PC-9 (cell line): ENCODE data around the gene MGAT4A. TPM values are rescaled to one million over a fixed set of nuclear protein-coding genes. Genes with fewer than 3 reads are reported as not detected.

Experiments
- BruUV-seq: library from RNA; stranded (reverse); fragments of 400-500 nt; replicated peaks from 2 replicates; lab custom pipeline; 2021; lab: Mats Ljungman, UMichigan
- CTCF ChIA-PET: fragments of 300-600 bp; sonication (Branson Sonifier 250); formaldehyde crosslinking; loops from one replicate; lab custom pipeline; 2022; ENCODE audit warnings: antibody characterized with exemption; lab: Charles Lee
- POLR2A ChIA-PET: fragments of 300-600 bp; sonication (Branson Sonifier 250); formaldehyde crosslinking; loops from one replicate; lab custom pipeline; 2022; ENCODE audit warnings: antibody characterized with exemption; ENCODE audit not compliant: unreplicated experiment; lab: Charles Lee
- DNase-seq, 2 experiments: peaks; one replicate each; pipeline versions ENCODE4 v3.0.0 to v3.0.0-alpha.2; 2015 to 2022; ENCODE audit warnings: mixed read lengths in 1 of 2
- H2AFZ ChIP-seq: fragments of 200-600 bp; sonication (generic); 2 replicates; pipeline ENCODE4 v1.8.1; 2017; ENCODE audit warnings: antibody characterized with exemption
- H3F3A ChIP-seq: fragments of 200-600 bp; sonication (generic); 2 replicates; pipeline ENCODE4 v1.8.1; 2017; ENCODE audit warnings: antibody characterized with exemption, mild to moderate bottlenecking, low read depth; ENCODE audit not compliant: insufficient read depth
- H3K27ac ChIP-seq: fragments of 200-600 bp; sonication (generic); 2 replicates; pipeline ENCODE4 v1.6.1; 2016; ENCODE audit warnings: mixed run types
- H3K27me3 ChIP-seq: fragments of 200-600 bp; sonication (generic); 2 replicates; pipeline ENCODE4 v1.6.1; 2016; ENCODE audit warnings: low read depth, mixed run types; ENCODE audit not compliant: insufficient read depth
- H3K36me3 ChIP-seq: fragments of 200-600 bp; sonication (generic); 2 replicates; pipeline ENCODE4 v1.6.1; 2016; ENCODE audit warnings: low read depth, mixed run types
- H3K4me1 ChIP-seq: fragments of 200-600 bp; sonication (generic); replicated peaks from 2 replicates; pipeline ENCODE4 v1.6.1; 2016; ENCODE audit warnings: mixed run types; ENCODE audit not compliant: insufficient read depth
- H3K4me2 ChIP-seq: fragments of 200-600 bp; sonication (generic); 2 replicates; pipeline ENCODE4 v1.6.1; 2017; ENCODE audit warnings: mixed run types
- H3K4me3 ChIP-seq: fragments of 200-600 bp; sonication (generic); 2 replicates; pipeline ENCODE4 v1.6.1; 2016; ENCODE audit warnings: mixed run types
- H3K79me2 ChIP-seq: fragments of 200-600 bp; sonication (generic); 2 replicates; pipeline ENCODE4 v1.6.1; 2017; ENCODE audit warnings: low read depth, mixed run types
- H3K9me2 ChIP-seq: fragments of 200-600 bp; sonication (generic); 2 replicates; pipeline ENCODE4 v1.8.1; 2017; ENCODE audit warnings: mild to moderate bottlenecking; ENCODE audit not compliant: insufficient read depth
- H3K9me3 ChIP-seq: fragments of 200-600 bp; sonication (generic); 2 replicates; pipeline ENCODE4 v1.8.1; 2016; ENCODE audit warnings: low read depth; ENCODE audit not compliant: insufficient read depth
- H4K20me1 ChIP-seq: fragments of 200-600 bp; sonication (generic); 2 replicates; pipeline ENCODE4 v1.8.1; 2017; ENCODE audit not compliant: insufficient read depth
- EZH2 ChIP-seq: fragments of 200-600 bp; sonication (generic); IDR thresholded peaks from 2 replicates; pipeline ENCODE4 v1.8.0; 2017; ENCODE audit warnings: antibody characterized with exemption, low read depth
- intact Hi-C: fragments of 100-400 bp; cut with micrococcal nuclease; formaldehyde crosslinking; loops from one replicate; pipeline ENCODE4 v1.10.0; 2022; ENCODE audit not compliant: unreplicated experiment
- total RNA-seq: library from RNA; stranded (reverse); gene quantifications from 2 replicates; pipeline ENCODE4 v1.2.3, GENCODE V29; 2021
- TF ChIP-seq, protein P1 (sequence below): fragments of 200-600 bp; sonication (generic); conservative IDR thresholded peaks from 2 replicates; pipeline ENCODE4 v1.6.1; 2017; ENCODE audit warnings: mixed run types, antibody characterized with exemption, mild to moderate bottlenecking, moderate library complexity

MGAT4A gene
- total RNA-seq, 1 experiment from 2014 or later, result 12.9 TPM

GRCh38 chr2:98775146-98775986, 44.4 kb upstream of the MGAT4A start:
- Histone ChIP-seq H4K20me1 (no peaks in the 10 kb centered on the region), H3K27ac (no peak overlapping the region), H3K4me1 (peaks cover 11% of the 10 kb centered on the region), H3K9me3 (no peaks in the 10 kb centered on the region), H3K27me3 (no peaks in the 10 kb centered on the region), H3K79me2 (no peaks in the 10 kb centered on the region), H3F3A (peaks cover 8% of the 10 kb centered on the region; the same call in 1 of the 2 replicates), H3K36me3 (no peaks in the 10 kb centered on the region), H3K9me2 (no peaks in the 10 kb centered on the region), H2AFZ (no peak overlapping the region), H3K4me3 (no peak overlapping the region), H3K4me2 (no peak overlapping the region)
- intact Hi-C loops, result no loop called here
- ChIA-PET CTCF (no interaction called here), POLR2A (no interaction called here)
- no TSS peak for BruUV-seq
- TF ChIP-seq, protein P1, sequence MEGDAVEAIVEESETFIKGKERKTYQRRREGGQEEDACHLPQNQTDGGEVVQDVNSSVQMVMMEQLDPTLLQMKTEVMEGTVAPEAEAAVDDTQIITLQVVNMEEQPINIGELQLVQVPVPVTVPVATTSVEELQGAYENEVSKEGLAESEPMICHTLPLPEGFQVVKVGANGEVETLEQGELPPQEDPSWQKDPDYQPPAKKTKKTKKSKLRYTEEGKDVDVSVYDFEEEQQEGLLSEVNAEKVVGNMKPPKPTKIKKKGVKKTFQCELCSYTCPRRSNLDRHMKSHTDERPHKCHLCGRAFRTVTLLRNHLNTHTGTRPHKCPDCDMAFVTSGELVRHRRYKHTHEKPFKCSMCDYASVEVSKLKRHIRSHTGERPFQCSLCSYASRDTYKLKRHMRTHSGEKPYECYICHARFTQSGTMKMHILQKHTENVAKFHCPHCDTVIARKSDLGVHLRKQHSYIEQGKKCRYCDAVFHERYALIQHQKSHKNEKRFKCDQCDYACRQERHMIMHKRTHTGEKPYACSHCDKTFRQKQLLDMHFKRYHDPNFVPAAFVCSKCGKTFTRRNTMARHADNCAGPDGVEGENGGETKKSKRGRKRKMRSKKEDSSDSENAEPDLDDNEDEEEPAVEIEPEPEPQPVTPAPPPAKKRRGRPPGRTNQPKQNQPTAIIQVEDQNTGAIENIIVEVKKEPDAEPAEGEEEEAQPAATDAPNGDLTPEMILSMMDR, result no peak
- TF ChIP-seq EZH2, result no peak
- no peak for DNase-seq

DNA sequence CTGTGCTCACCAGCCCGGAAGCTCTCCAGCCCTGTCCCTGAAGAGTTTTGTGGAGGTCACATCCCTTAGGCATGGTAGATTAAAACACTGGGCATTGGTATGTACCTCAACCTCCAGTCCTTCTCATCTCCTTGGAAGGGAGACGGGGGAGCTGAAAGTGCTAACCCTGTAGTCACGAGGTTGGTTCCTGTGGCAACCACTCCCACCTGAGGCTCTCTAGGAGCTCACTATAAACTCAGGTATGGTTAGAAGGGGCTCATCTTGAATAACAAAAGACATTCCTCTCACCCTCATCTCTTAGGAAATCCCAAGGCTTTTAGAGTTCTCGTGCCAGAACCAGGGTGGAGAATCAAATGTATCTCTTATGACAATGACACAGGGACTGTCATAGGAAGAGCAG, 43.0 kb upstream of the MGAT4A start:
- intact Hi-C loops, result no loop called here
- no TSS peak for BruUV-seq
- no peak for DNase-seq
- Histone ChIP-seq H3K9me3 (no peaks in the 10 kb centered on the region), H3K9me2 (no peaks in the 10 kb centered on the region), H3K36me3 (no peaks in the 10 kb centered on the region), H3F3A (peaks cover under 1% of the 10 kb centered on the region; the same call in 1 of the 2 replicates), H2AFZ (no peak overlapping the region), H4K20me1 (no peaks in the 10 kb centered on the region), H3K27me3 (no peaks in the 10 kb centered on the region), H3K4me1 (peaks cover 4% of the 10 kb centered on the region), H3K27ac (no peak overlapping the region), H3K4me3 (no peak overlapping the region), H3K4me2 (no peak overlapping the region), H3K79me2 (no peaks in the 10 kb centered on the region)
- TF ChIP-seq EZH2, result no peak
- TF ChIP-seq, protein P1, result no peak
- CTCF ChIA-PET, result no interaction called here
- POLR2A ChIA-PET, result no interaction called here

GRCh38 chr2:98773169-98773568, 42.2 kb upstream of the MGAT4A start:
- peaks cover 11% of the 10 kb centered on the region for H3K4me1 ChIP-seq
- H3K27me3 ChIP-seq, result no peaks in the 10 kb centered on the region
- ChIA-PET POLR2A (no interaction called here), CTCF (no interaction called here)
- TF ChIP-seq EZH2, result no peak
- no peaks in the 10 kb centered on the region for H3K9me2 ChIP-seq
- H3K4me3 ChIP-seq, result no peak overlapping the region
- no peak overlapping the region for H3K27ac ChIP-seq
- no peaks in the 10 kb centered on the region for H3K9me3 ChIP-seq
- H3K4me2 ChIP-seq, result no peak overlapping the region
- no peaks in the 10 kb centered on the region for H3K79me2 ChIP-seq
- no peak overlapping the region for H2AFZ ChIP-seq
- no TSS peak for BruUV-seq
- no peaks in the 10 kb centered on the region for H3K36me3 ChIP-seq
- intact Hi-C loops, result no loop called here
- H3F3A ChIP-seq, result peaks cover 3% of the 10 kb centered on the region; the same call in 1 of the 2 replicates
- DNase-seq, result no peak
- H4K20me1 ChIP-seq, result no peaks in the 10 kb centered on the region
